ENCODE results near the gene TIFAB. TPM values are rescaled to one million over a fixed set of nuclear protein-coding genes. Genes with fewer than 3 reads are reported as not detected.

Gene TIFAB
- total RNA-seq, 1 donor from 2014 or later: not detected

DNA sequence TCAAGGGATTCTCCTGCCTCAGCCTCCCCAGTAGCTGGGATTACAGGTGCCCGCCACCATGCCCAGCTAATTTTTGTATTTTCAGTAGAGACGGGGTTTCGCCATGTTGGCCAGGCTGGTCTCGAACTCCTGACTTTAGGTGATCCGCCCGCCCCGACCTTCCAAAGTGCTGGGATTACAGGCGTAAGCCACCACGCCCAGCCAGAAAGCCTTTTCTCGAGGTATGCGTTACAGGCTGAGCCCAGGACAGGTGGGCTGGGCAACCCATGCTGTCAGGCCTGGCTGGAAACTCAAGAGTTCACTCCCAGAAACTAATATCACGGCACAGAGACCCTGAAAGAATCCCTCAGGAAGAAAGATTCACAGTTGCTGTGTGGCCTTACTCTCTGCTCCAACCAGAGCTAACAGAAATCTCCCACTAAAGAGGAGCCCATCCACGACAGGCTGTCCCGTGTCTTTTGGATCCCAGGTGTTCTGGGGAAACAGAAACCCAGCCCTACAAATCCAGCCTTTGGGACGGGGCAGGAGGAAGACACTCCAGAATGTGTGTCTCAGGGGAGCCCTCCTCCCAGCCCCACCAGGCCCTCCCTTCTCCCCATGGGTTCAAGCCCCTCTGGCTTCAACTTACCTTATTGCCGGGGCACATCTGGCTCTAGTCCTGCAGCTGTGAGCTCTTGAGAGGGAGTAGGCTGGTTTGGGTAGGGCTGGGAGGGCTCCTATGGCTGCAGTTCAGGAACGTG lies 400 bp downstream of the TIFAB start:
- H3K27me3 Mint-ChIP-seq (ENCODE audit: unreplicated experiment): peaks cover 3% of the 10 kb centered on the region
- peaks cover 18% of the 10 kb centered on the region for H3K4me1 Mint-ChIP-seq (ENCODE audit: unreplicated experiment)
- H3K27ac Mint-ChIP-seq (ENCODE audit: unreplicated experiment): no peak overlapping the region
- TF ChIP-seq, protein P1, sequence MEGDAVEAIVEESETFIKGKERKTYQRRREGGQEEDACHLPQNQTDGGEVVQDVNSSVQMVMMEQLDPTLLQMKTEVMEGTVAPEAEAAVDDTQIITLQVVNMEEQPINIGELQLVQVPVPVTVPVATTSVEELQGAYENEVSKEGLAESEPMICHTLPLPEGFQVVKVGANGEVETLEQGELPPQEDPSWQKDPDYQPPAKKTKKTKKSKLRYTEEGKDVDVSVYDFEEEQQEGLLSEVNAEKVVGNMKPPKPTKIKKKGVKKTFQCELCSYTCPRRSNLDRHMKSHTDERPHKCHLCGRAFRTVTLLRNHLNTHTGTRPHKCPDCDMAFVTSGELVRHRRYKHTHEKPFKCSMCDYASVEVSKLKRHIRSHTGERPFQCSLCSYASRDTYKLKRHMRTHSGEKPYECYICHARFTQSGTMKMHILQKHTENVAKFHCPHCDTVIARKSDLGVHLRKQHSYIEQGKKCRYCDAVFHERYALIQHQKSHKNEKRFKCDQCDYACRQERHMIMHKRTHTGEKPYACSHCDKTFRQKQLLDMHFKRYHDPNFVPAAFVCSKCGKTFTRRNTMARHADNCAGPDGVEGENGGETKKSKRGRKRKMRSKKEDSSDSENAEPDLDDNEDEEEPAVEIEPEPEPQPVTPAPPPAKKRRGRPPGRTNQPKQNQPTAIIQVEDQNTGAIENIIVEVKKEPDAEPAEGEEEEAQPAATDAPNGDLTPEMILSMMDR (IDR thresholded peaks at IDR 0.05; ENCODE audit: unreplicated experiment): no peak
- H3K9me3 Mint-ChIP-seq (ENCODE audit: unreplicated experiment): no peaks in the 10 kb centered on the region
- H3K36me3 Mint-ChIP-seq (ENCODE audit: low read depth, unreplicated experiment): no peaks in the 10 kb centered on the region
- DNase-seq (ENCODE audit: low spot score): no peak
- no peak overlapping the region for H3K4me3 Mint-ChIP-seq (ENCODE audit: unreplicated experiment)

DNA sequence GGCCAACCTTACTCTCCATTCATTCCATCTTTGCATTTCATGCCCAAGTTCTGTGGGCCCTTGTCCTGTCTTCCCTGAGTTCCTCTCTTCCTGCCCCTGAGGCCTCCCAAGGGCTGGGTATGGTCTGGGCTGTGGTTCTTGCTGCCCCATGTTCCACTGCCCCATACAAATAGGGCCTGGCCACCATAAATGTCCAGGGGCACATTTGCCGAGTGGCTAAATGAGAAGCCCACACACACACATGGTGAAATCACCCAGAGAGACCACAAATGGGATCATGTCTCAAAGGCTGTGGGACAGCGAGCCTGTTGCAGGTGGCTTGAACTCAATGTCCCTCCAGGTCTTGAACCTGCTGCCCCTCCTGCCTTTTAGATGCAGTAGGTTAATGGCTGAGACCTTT lies 1.2 kb downstream of the TIFAB start:
- TF ChIP-seq, protein P1 (IDR thresholded peaks at IDR 0.05; ENCODE audit: unreplicated experiment): no peak
- peaks cover 2% of the 10 kb centered on the region for H3K27me3 Mint-ChIP-seq (ENCODE audit: unreplicated experiment)
- no peaks in the 10 kb centered on the region for H3K36me3 Mint-ChIP-seq (ENCODE audit: low read depth, unreplicated experiment)
- H3K4me1 Mint-ChIP-seq (ENCODE audit: unreplicated experiment): peaks cover 20% of the 10 kb centered on the region
- no peak overlapping the region for H3K27ac Mint-ChIP-seq (ENCODE audit: unreplicated experiment)
- no peak for DNase-seq (ENCODE audit: low spot score)
- H3K9me3 Mint-ChIP-seq (ENCODE audit: unreplicated experiment): no peaks in the 10 kb centered on the region
- no peak overlapping the region for H3K4me3 Mint-ChIP-seq (ENCODE audit: unreplicated experiment)

DNA sequence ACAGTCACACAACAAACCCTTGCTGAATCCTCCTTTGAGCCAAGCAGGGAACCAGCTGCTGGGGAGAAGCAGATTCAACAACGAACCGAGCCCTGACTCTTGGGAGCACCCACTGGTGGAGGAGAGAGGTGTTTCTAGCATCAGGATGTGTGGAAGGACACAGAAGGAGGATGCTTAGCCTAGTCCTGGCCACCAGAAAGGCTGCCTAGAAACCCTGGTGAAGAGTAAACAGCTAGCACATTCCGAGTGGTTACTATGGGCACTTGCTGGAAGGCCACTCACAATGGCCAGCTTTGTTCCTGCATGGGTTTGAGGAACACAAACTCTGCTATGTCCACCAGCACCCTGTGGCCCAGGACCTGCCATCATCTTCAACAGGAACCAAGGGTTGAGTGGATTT lies 1.8 kb downstream of the TIFAB start:
- DNase-seq (ENCODE audit: low spot score): no peak
- Mint-ChIP-seq H3K4me3 (ENCODE audit: unreplicated experiment) (no peak overlapping the region), H3K27me3 (ENCODE audit: unreplicated experiment) (peaks cover 2% of the 10 kb centered on the region), H3K36me3 (ENCODE audit: low read depth, unreplicated experiment) (no peaks in the 10 kb centered on the region), H3K27ac (ENCODE audit: unreplicated experiment) (no peak overlapping the region), H3K4me1 (ENCODE audit: unreplicated experiment) (peaks cover 20% of the 10 kb centered on the region), H3K9me3 (ENCODE audit: unreplicated experiment) (no peaks in the 10 kb centered on the region)
- TF ChIP-seq, protein P1 (IDR thresholded peaks at IDR 0.05; ENCODE audit: unreplicated experiment): no peak

GRCh38 chr5:135449644-135450043 lies 2.5 kb downstream of the TIFAB start:
- Mint-ChIP-seq H3K27me3 (ENCODE audit: unreplicated experiment) (peaks cover 2% of the 10 kb centered on the region), H3K4me3 (ENCODE audit: unreplicated experiment) (no peak overlapping the region), H3K36me3 (ENCODE audit: low read depth, unreplicated experiment) (no peaks in the 10 kb centered on the region), H3K9me3 (ENCODE audit: unreplicated experiment) (no peaks in the 10 kb centered on the region), H3K4me1 (ENCODE audit: unreplicated experiment) (peaks cover 20% of the 10 kb centered on the region), H3K27ac (ENCODE audit: unreplicated experiment) (no peak overlapping the region)
- TF ChIP-seq, protein P1 (IDR thresholded peaks at IDR 0.05; ENCODE audit: unreplicated experiment): no peak
- DNase-seq (ENCODE audit: low spot score): no peak

- Mint-ChIP-seq H3K27ac (ENCODE audit: unreplicated experiment) (no peak overlapping the region), H3K36me3 (ENCODE audit: low read depth, unreplicated experiment) (no peaks in the 10 kb centered on the region), H3K4me1 (ENCODE audit: unreplicated experiment) (peaks cover 20% of the 10 kb centered on the region), H3K9me3 (ENCODE audit: unreplicated experiment) (no peaks in the 10 kb centered on the region), H3K27me3 (ENCODE audit: unreplicated experiment) (peaks cover 2% of the 10 kb centered on the region), H3K4me3 (ENCODE audit: unreplicated experiment) (no peak overlapping the region)
- no peak for DNase-seq (ENCODE audit: low spot score)
- TF ChIP-seq, protein P1 (IDR thresholded peaks at IDR 0.05; ENCODE audit: unreplicated experiment): no peak
Observed at GRCh38 chr5:135448791-135449507, 3.2 kb downstream of the TIFAB start.

Data from endothelial cell (in vitro differentiated cells).